H1 (cell line): Measurements from ENCODE around the gene CIB4. TPM values are rescaled to one million over a fixed set of nuclear protein-coding genes. Genes with fewer than 3 reads are reported as not detected.

Experiments used
- CTCF ChIA-PET: fragments of 300-600 bp; sonication (Branson Sonifier 250); formaldehyde crosslinking; loops from one replicate; lab custom pipeline; 2021; ENCODE audit not compliant: partially characterized antibody; lab: Charles Lee
- POLR2A ChIA-PET: fragments of 300-600 bp; sonication (Branson Sonifier 250); formaldehyde crosslinking; loops from one replicate; lab custom pipeline; 2021; ENCODE audit warnings: inconsistent platforms; ENCODE audit not compliant: partially characterized antibody; lab: Charles Lee
- DNase-seq, 2 experiments: peaks; one replicate each; pipeline versions ENCODE4 v3.0.0 to v3.0.0-alpha.2; 2010 to 2022; ENCODE audit warnings: low spot score in 2 of 2, low read depth in 1 of 2, mixed read lengths in 1 of 2
- FAIRE-seq: peaks from 2 replicates; lab custom pipeline; 2011; peaks lifted over from hg19 to GRCh38; lab: Jason Lieb, UNC
- H2AFZ ChIP-seq: 2 replicates; pipeline ENCODE4 v1.8.1; 2012; ENCODE audit warnings: low read length, inconsistent platforms
- H2AK5ac ChIP-seq: 2 replicates; pipeline ENCODE4 v1.6.1; 2013; ENCODE audit warnings: low read depth, low read length
- H2BK120ac ChIP-seq: replicated peaks from 2 replicates; pipeline ENCODE3; 2013; ENCODE audit warnings: low read depth, low read length, inconsistent platforms
- H2BK12ac ChIP-seq: 2 replicates; pipeline ENCODE4 v1.6.1; 2013; ENCODE audit warnings: low read depth, low read length
- H2BK15ac ChIP-seq: 2 replicates; pipeline ENCODE4 v1.6.1; 2013; ENCODE audit warnings: low read length
- H2BK20ac ChIP-seq: 2 replicates; pipeline ENCODE4 v1.6.1; 2013; ENCODE audit warnings: low read length
- H2BK5ac ChIP-seq: 2 replicates; pipeline ENCODE4 v1.6.1; 2013; ENCODE audit warnings: low read depth, low read length
- H3K14ac ChIP-seq: 2 replicates; pipeline ENCODE4 v1.6.1; 2013; ENCODE audit warnings: inconsistent platforms; ENCODE audit not compliant: insufficient read length
- H3K18ac ChIP-seq: 2 replicates; pipeline ENCODE4 v1.6.1; 2013; ENCODE audit warnings: low read length; ENCODE audit errors: extremely low read depth
- H3K23ac ChIP-seq: 2 replicates; pipeline ENCODE4 v1.6.1; 2013; ENCODE audit warnings: inconsistent platforms; ENCODE audit not compliant: insufficient read length
- H3K23me2 ChIP-seq: 2 replicates; pipeline ENCODE4 v1.6.1; 2013; ENCODE audit warnings: low read depth, low read length
- H3K27ac ChIP-seq: 2 replicates; pipeline ENCODE4 v1.6.1; 2011; ENCODE audit warnings: low read depth, low read length, inconsistent platforms
- H3K27me3 ChIP-seq, 4 experiments: replicated peaks in 1 of 4; 1 replicate in 1 of 4; 2 replicates in 3 of 4; pipeline versions ENCODE4 v1.6.1 to v1.8.1; 2011 to 2013; ENCODE audit warnings: low read length in 3 of 4, mild to moderate bottlenecking in 3 of 4, inconsistent platforms in 2 of 4, mixed read lengths in 2 of 4, moderate library complexity in 1 of 4; ENCODE audit not compliant: control insufficient read depth in 3 of 4, insufficient read depth in 3 of 4; ENCODE audit errors: extremely low read depth in 1 of 4
- H3K36me3 ChIP-seq, 4 experiments: 2 replicates each; pipeline versions ENCODE4 v1.6.1 to v1.8.1; 2011 to 2013; ENCODE audit warnings: mild to moderate bottlenecking in 4 of 4, low read length in 3 of 4, moderate library complexity in 2 of 4, control low read depth in 1 of 4, inconsistent platforms in 1 of 4; ENCODE audit not compliant: insufficient read depth in 4 of 4, control insufficient read depth in 2 of 4
- H3K4ac ChIP-seq: replicated peaks from 2 replicates; pipeline ENCODE3; 2013; ENCODE audit warnings: low read length, low read depth, mixed read lengths, inconsistent platforms; ENCODE audit not compliant: insufficient read length
- H3K4me1 ChIP-seq, 4 experiments: replicated peaks in 1 of 4; 1 replicate in 1 of 4; 2 replicates in 3 of 4; pipeline versions ENCODE4 v1.6.1 to v1.8.1; 2011 to 2013; ENCODE audit warnings: low read length in 3 of 4, inconsistent platforms in 2 of 4, mixed read lengths in 1 of 4; ENCODE audit not compliant: insufficient read depth in 4 of 4, control insufficient read depth in 3 of 4
- H3K4me2 ChIP-seq, 2 experiments: 2 replicates each; pipeline versions ENCODE4 v1.6.1 to v1.8.1; 2011 to 2013; ENCODE audit warnings: low read depth in 2 of 2, low read length in 2 of 2, control low read depth in 1 of 2, inconsistent platforms in 1 of 2, mild to moderate bottlenecking in 1 of 2; ENCODE audit not compliant: insufficient read depth in 1 of 2
- H3K4me3 ChIP-seq, 4 experiments: fragments of 200-600, 300-600 bp in 1 of 4; sonication (generic), shearing (Covaris generic), sonication (Bioruptor Twin) in 1 of 4; 2 replicates each; pipeline versions ENCODE4 v1.5.1 to v1.8.1; 2011 to 2016; ENCODE audit warnings: low read length in 4 of 4, low read depth in 3 of 4, control low read depth in 2 of 4, inconsistent platforms in 2 of 4, mild to moderate bottlenecking in 2 of 4, mixed read lengths in 1 of 4, moderate library complexity in 1 of 4; ENCODE audit not compliant: insufficient read depth in 2 of 4; ENCODE audit errors: extremely low read depth in 1 of 4
- H3K56ac ChIP-seq: replicated peaks from 2 replicates; pipeline ENCODE3; 2013; ENCODE audit warnings: low read depth, mild to moderate bottlenecking, mixed read lengths, low read length, inconsistent platforms; ENCODE audit not compliant: insufficient read length
- H3K79me1 ChIP-seq: 2 replicates; pipeline ENCODE4 v1.6.1; 2013; ENCODE audit warnings: low read depth, low read length, control low read depth
- H3K79me2 ChIP-seq, 2 experiments: 2 replicates each; pipeline versions ENCODE4 v1.6.1 to v1.8.1; 2012 to 2013; ENCODE audit warnings: low read length in 2 of 2, mild to moderate bottlenecking in 2 of 2, inconsistent platforms in 1 of 2; ENCODE audit not compliant: insufficient read depth in 2 of 2, control insufficient read depth in 1 of 2
- H3K9ac ChIP-seq, 4 experiments: replicated peaks in 1 of 4; 1 replicate in 1 of 4; 2 replicates in 3 of 4; pipeline versions ENCODE4 v1.6.1 to v1.8.1; 2011 to 2013; ENCODE audit warnings: low read depth in 3 of 4, low read length in 3 of 4, control low read depth in 2 of 4, mild to moderate bottlenecking in 2 of 4, moderate library complexity in 2 of 4, inconsistent platforms in 1 of 4; ENCODE audit errors: extremely low read depth in 1 of 4
- H3K9me3 ChIP-seq, 2 experiments: 2 replicates each; pipeline versions ENCODE4 v1.6.1 to v1.8.1; 2012 to 2013; ENCODE audit warnings: mild to moderate bottlenecking in 2 of 2, moderate library complexity in 2 of 2, control low read depth in 1 of 2, inconsistent platforms in 1 of 2, low read depth in 1 of 2, low read length in 1 of 2, mixed read lengths in 1 of 2; ENCODE audit not compliant: insufficient read depth in 2 of 2
- H4K20me1 ChIP-seq, 2 experiments: replicated peaks in 1 of 2; 2 replicates each; pipeline versions ENCODE3 to v1.8.1; 2011 to 2013; ENCODE audit warnings: inconsistent platforms in 2 of 2, low read length in 2 of 2, mild to moderate bottlenecking in 1 of 2; ENCODE audit not compliant: insufficient read depth in 2 of 2, control insufficient read depth in 1 of 2
- H4K5ac ChIP-seq: 2 replicates; pipeline ENCODE4 v1.6.1; 2013; ENCODE audit warnings: low read length, low read depth, mixed read lengths, inconsistent platforms; ENCODE audit not compliant: insufficient read length
- H4K8ac ChIP-seq: 2 replicates; pipeline ENCODE4 v1.8.0; 2013; ENCODE audit warnings: mild to moderate bottlenecking, moderate library complexity, low read length, inconsistent platforms; ENCODE audit not compliant: insufficient read depth; ENCODE audit errors: extremely low read depth
- H4K91ac ChIP-seq: replicated peaks from 2 replicates; pipeline ENCODE3; 2013; ENCODE audit warnings: low read length, mixed read lengths, inconsistent platforms; ENCODE audit not compliant: insufficient read length
- CBX8 ChIP-seq: fragments of 300-800, 300-1000 bp; sonication (generic); IDR thresholded peaks from 2 replicates; pipeline ENCODE4 v1.7.1; 2016; ENCODE audit warnings: low read depth, low read length, borderline replicate concordance
- EZH2 ChIP-seq: fragments of 200-600 bp; sonication (generic); IDR thresholded peaks from 2 replicates; pipeline ENCODE4 v1.7.1; 2012; ENCODE audit warnings: low read depth, mild to moderate bottlenecking, moderate library complexity, low read length, inconsistent platforms; ENCODE audit not compliant: severe bottlenecking
- HDAC6 ChIP-seq: IDR thresholded peaks from one replicate; pipeline ENCODE4 v1.7.1; 2012; ENCODE audit warnings: low read depth, mild to moderate bottlenecking, inconsistent platforms, low read length, moderate library complexity
- NRF1 ChIP-seq: IDR thresholded peaks from 2 replicates; pipeline ENCODE4 v1.6.1; 2011; ENCODE audit warnings: mild to moderate bottlenecking, low read depth, low read length, improper control_type of control experiment
- POLR2A ChIP-seq, 2 experiments: IDR thresholded peaks; 1 replicate in 1 of 2; 2 replicates in 1 of 2; pipeline ENCODE4 v1.6.1; 2011; ENCODE audit warnings: low read depth in 2 of 2, low read length in 2 of 2, mild to moderate bottlenecking in 2 of 2; ENCODE audit errors: control extremely low read depth in 1 of 2
- SAP30 ChIP-seq: fragments of 300-600 bp; sonication (generic); IDR thresholded peaks from 2 replicates; pipeline ENCODE4 v1.7.1; 2012; ENCODE audit warnings: low read length, moderate library complexity, mild to moderate bottlenecking, inconsistent platforms; ENCODE audit not compliant: insufficient read depth, insufficient replicate concordance
- YY1 ChIP-seq: IDR thresholded peaks from 2 replicates; pipeline ENCODE4 v1.6.1; 2011; ENCODE audit warnings: low read depth, mild to moderate bottlenecking, low read length
- WGBS, 2 experiments: shearing (Covaris generic) in 1 of 2; methylation state at CpG; one replicate each; pipeline versions ENCODE4 v1.1.6 to v1.1.7; 2013 to 2015; ENCODE audit warnings: low lambda C conversion rate in 2 of 2, mixed read lengths in 2 of 2, inconsistent platforms in 1 of 2, low coverage in 1 of 2, missing lambda C conversion rate in 1 of 2; ENCODE audit not compliant: insufficient replicate concordance in 2 of 2, insufficient coverage in 1 of 2, insufficient read length in 1 of 2; ENCODE audit errors: extremely low coverage in 1 of 2, missing lambda C conversion rate in 1 of 2; 5-methylcytosine and 5-hydroxymethylcytosine counted together
- polyA plus RNA-seq, 7 experiments: library from polyadenylated mRNA; depleted of rRNA in 3 of 7; stranded (reverse) in 5 of 7; unstranded in 2 of 7; fragments of >200 nt in 5 of 7; fragments of 200-250 nt in 2 of 7; gene quantifications; 1 replicate in 5 of 7; 2 replicates in 1 of 7; 4 replicates in 1 of 7; pipeline versions ENCODE4 v1.2.1 to v1.2.3, GENCODE V29; 2011 to 2013; ENCODE audit warnings: missing spikeins in 2 of 7, mixed read lengths in 2 of 7
- total RNA-seq: library from RNA; stranded (reverse); fragmentation: NEBNext Ultra II Directional; extraction: Animal tissue kit (Norgen Biotek cat#: 25700); gene quantifications from 2 replicates; pipeline ENCODE4 v1.2.1, GENCODE V29; 2021

The CIB4 gene
- total and polyA plus RNA-seq, 2 of the 8 experiments (the other 6 are each of a cell fraction or from before 2014, with no cell fraction given), result not detected

GRCh38 chr2:26573241-26573925 lies 67.8 kb downstream of the CIB4 start:
- FAIRE-seq (no peak), DNase-seq (no peak)
- no peaks in the 10 kb centered on the region for H3K9me3 ChIP-seq
- no peak overlapping the region for H3K23ac ChIP-seq
- H3K4me2 ChIP-seq, result no peak overlapping the region
- ChIA-PET CTCF (interaction anchor here (0.7 to 10.9 kb wide), 5 partner anchors 17 to 71 kb away, joined by 4 to 159 read pairs (median 4); a partner anchor contains a TSS), POLR2A (interaction anchor here (0.6 kb wide), 1 partner anchor 183 kb away, joined by 3 read pairs; no protein-coding TSS in a partner anchor)
- no peak overlapping the region for H2AK5ac ChIP-seq
- no peak overlapping the region for H2BK5ac ChIP-seq
- H2BK120ac ChIP-seq, result no peak overlapping the region
- no peak overlapping the region for H4K91ac ChIP-seq
- no peak overlapping the region for H2BK15ac ChIP-seq
- no peak overlapping the region for H4K8ac ChIP-seq
- H3K4ac ChIP-seq, result no peak overlapping the region
- H3K79me2 ChIP-seq, result no peaks in the 10 kb centered on the region
- H3K27ac ChIP-seq, result no peak overlapping the region
- no peak overlapping the region for H3K18ac ChIP-seq
- H3K4me3 ChIP-seq, result no peak overlapping the region
- no peaks in the 10 kb centered on the region for H3K23me2 ChIP-seq
- no peak overlapping the region for H4K5ac ChIP-seq
- no peak for TF ChIP-seq SAP30
- no peak for TF ChIP-seq YY1
- no peak for TF ChIP-seq HDAC6
- TF ChIP-seq EZH2, result no peak
- TF ChIP-seq CBX8, result no peak
- TF ChIP-seq POLR2A (IDR thresholded peaks at IDR 0.05; ENCODE audit: control extremely low read depth in 1 of 2, low read depth in 2 of 2, low read length in 2 of 2), result no peak
- TF ChIP-seq NRF1, result no peak
- no peak overlapping the region for H2BK12ac ChIP-seq
- no peaks in the 10 kb centered on the region for H3K36me3 ChIP-seq
- H3K79me1 ChIP-seq, result no peaks in the 10 kb centered on the region
- H2AFZ ChIP-seq, result no peak overlapping the region
- peaks cover 0 to 2% (median under 1%) of the 10 kb centered on the region in 4 experiments; a peak in 3 of 7 replicates for H3K27me3 ChIP-seq
- no peak overlapping the region for H3K56ac ChIP-seq
- no peaks in the 10 kb centered on the region for H4K20me1 ChIP-seq
- H3K14ac ChIP-seq, result no peak overlapping the region
- H3K4me1 ChIP-seq, result peaks cover 0 to 10% (median 5%) of the 10 kb centered on the region in 4 experiments; a peak in 5 of 7 replicates
- no peak overlapping the region for H3K9ac ChIP-seq
- no peak overlapping the region for H2BK20ac ChIP-seq
- 87% methylated on average over 16 of the region's 17 CpGs; no CpG with 5 or more reads in 1 of the 2 experiments for WGBS, 2 experiments
